HEK293T (cell line): ENCODE data around the gene ITSN1.
A peak's percentile ranks its signal among the peaks of the same experiment; 100 is the strongest.
"Not testable (repeated sequence)": the region's sequence is repeated elsewhere in the genome, so short reads cannot be mapped to it uniquely, and the experiment has no call there.

Experiments used
- CTCF ChIA-PET: fragments of 350-600 bp; formaldehyde crosslinking; extraction: SDS; loops from one replicate; lab custom pipeline; 2021; ENCODE audit warnings: antibody characterized with exemption, inconsistent platforms; lab: Yijun Ruan, JAX
- POLR2A ChIA-PET: fragments of 350-600 bp; formaldehyde crosslinking; extraction: SDS; loops from one replicate; lab custom pipeline; 2020; ENCODE audit warnings: antibody characterized with exemption, inconsistent platforms; lab: Yijun Ruan, JAX
- DNase-seq: peaks from one replicate; pipeline ENCODE4 v3.0.0; 2012; ENCODE audit warnings: mixed read lengths; ENCODE audit errors: extremely low spot score
- ARNT ChIP-seq: fragments of 450-650 bp; IDR thresholded peaks from 2 replicates; pipeline ENCODE4 v1.6.1; 2017; ENCODE audit warnings: mild to moderate bottlenecking
- BHLHE40 ChIP-seq: fragments of 450-650 bp; IDR thresholded peaks from 2 replicates; pipeline ENCODE4 v1.6.1; 2016; ENCODE audit warnings: mild to moderate bottlenecking, moderate library complexity, borderline replicate concordance
- CTBP1 ChIP-seq: fragments of 450-650 bp; IDR thresholded peaks from 2 replicates; pipeline ENCODE4 v1.6.1; 2016; ENCODE audit warnings: borderline replicate concordance
- ELF4 ChIP-seq: fragments of 450-650 bp; IDR thresholded peaks from 2 replicates; pipeline ENCODE4 v1.6.1; 2017; ENCODE audit warnings: antibody characterized with exemption
- FOXA1 ChIP-seq: fragments of 450-650 bp; IDR thresholded peaks from 2 replicates; pipeline ENCODE4 v1.6.1; 2016; ENCODE audit warnings: mild to moderate bottlenecking
- FOXK2 ChIP-seq: fragments of 450-650 bp; IDR thresholded peaks from 2 replicates; pipeline ENCODE4 v1.6.1; 2016; ENCODE audit warnings: mild to moderate bottlenecking
- FOXM1 ChIP-seq: fragments of 450-650 bp; IDR thresholded peaks from 2 replicates; pipeline ENCODE4 v1.6.1; 2017; ENCODE audit warnings: mild to moderate bottlenecking, borderline replicate concordance
- HDGF ChIP-seq: fragments of 450-650 bp; IDR thresholded peaks from 2 replicates; pipeline ENCODE4 v1.6.1; 2017; ENCODE audit warnings: antibody characterized with exemption, borderline replicate concordance
- L3MBTL2 ChIP-seq: fragments of 450-650 bp; conservative IDR thresholded peaks from 2 replicates; pipeline ENCODE4 v1.6.1; 2016; ENCODE audit warnings: mild to moderate bottlenecking
- LEF1 ChIP-seq: fragments of 450-650 bp; IDR thresholded peaks from 2 replicates; pipeline ENCODE4 v1.6.1; 2017; ENCODE audit warnings: mild to moderate bottlenecking, borderline replicate concordance
- NFRKB ChIP-seq: fragments of 450-650 bp; IDR thresholded peaks from 2 replicates; pipeline ENCODE4 v1.6.1; 2016; ENCODE audit warnings: mild to moderate bottlenecking, moderate library complexity
- PKNOX1 ChIP-seq: fragments of 450-650 bp; IDR thresholded peaks from 2 replicates; pipeline ENCODE4 v1.6.1; 2016
- SP1 ChIP-seq: fragments of 450-650 bp; IDR thresholded peaks from 2 replicates; pipeline ENCODE4 v1.6.1; 2017
- SUZ12 ChIP-seq: fragments of 450-650 bp; IDR thresholded peaks from 2 replicates; pipeline ENCODE4 v1.6.1; 2016; ENCODE audit warnings: mild to moderate bottlenecking
- TARDBP ChIP-seq: fragments of 450-650 bp; IDR thresholded peaks from 2 replicates; pipeline ENCODE4 v1.6.1; 2016
- ZNF384 ChIP-seq: fragments of 450-650 bp; IDR thresholded peaks from 2 replicates; pipeline ENCODE4 v1.6.1; 2016

ITSN1 gene

GRCh38 chr21:33915368-33916199 is 273.3 kb downstream of the ITSN1 start, which contains the start of gene ATP5PO:
Gene ATP5PO, minus strand, starts transcription at chr21:33915804. Its CDS starts 41 bp downstream, at chr21:33915763.
- POLR2A ChIA-PET = no interaction called here
- DNase-seq = peak; percentile 99
- TF ChIP-seq NFRKB = no peak
- TF ChIP-seq FOXA1 = no peak
- TF ChIP-seq CTBP1 = no peak; the same call in 1 of the 2 replicates
- TF ChIP-seq TARDBP = no peak
- TF ChIP-seq PKNOX1 = no peak
- no peak for TF ChIP-seq ZNF384
- no peak for TF ChIP-seq LEF1
- peak; percentile 37; the same call in 1 of the 2 replicates for TF ChIP-seq L3MBTL2
- TF ChIP-seq FOXK2 = no peak
- no peak for TF ChIP-seq FOXM1
- TF ChIP-seq ELF4 = peak; percentile 45; the same call in 1 of the 2 replicates
- TF ChIP-seq ARNT = no peak
- TF ChIP-seq SUZ12 = peak; percentile 51; the same call in 1 of the 2 replicates
- TF ChIP-seq HDGF = no peak
- no peak for TF ChIP-seq SP1
- TF ChIP-seq BHLHE40 = no peak
- CTCF ChIA-PET = interaction anchor here (1.3 kb wide), 1 partner anchor 8 kb away, joined by 5 read pairs; no protein-coding TSS in a partner anchor

DNA sequence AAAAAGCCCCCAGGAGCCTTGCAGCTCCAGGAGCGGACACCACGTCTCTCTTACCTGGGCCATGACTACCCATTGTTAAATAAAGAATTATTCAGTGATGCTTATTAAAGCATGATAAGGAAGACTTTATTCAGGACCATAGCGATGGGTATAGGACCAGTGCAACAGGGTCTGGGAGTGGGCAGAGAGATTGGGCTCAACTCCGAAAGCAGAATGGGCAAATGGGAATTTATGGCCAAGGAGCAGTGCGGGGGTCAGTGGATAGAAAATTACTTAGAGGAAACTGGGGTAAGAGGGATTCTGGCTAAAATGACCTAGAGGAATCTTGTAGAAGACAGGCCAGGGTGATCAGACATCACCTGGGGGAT is 273.9 kb downstream of the ITSN1 start:
- POLR2A ChIA-PET = no interaction called here
- TF ChIP-seq FOXK2 (no peak), L3MBTL2 (no peak), PKNOX1 (no peak), LEF1 (no peak), SUZ12 (no peak), CTBP1 (no peak), FOXM1 (no peak), ELF4 (no peak), ZNF384 (no peak), SP1 (no peak), TARDBP (no peak)
- DNase-seq = no peak
- CTCF ChIA-PET = no interaction called here

- TF ChIP-seq LEF1 (no peak), PKNOX1 (no peak), BHLHE40 (no peak), L3MBTL2 (no peak), NFRKB (no peak), FOXK2 (no peak), ELF4 (no peak), ZNF384 (no peak), CTBP1 (no peak), SP1 (no peak), FOXA1 (no peak), SUZ12 (no peak), HDGF (no peak), ARNT (no peak), FOXM1 (no peak), TARDBP (no peak)
- no peak for DNase-seq
- CTCF ChIA-PET = no interaction called here
- POLR2A ChIA-PET = no interaction called here
These were observed 275.1 kb downstream of the ITSN1 start for GRCh38 chr21:33917421-33917820.

DNA sequence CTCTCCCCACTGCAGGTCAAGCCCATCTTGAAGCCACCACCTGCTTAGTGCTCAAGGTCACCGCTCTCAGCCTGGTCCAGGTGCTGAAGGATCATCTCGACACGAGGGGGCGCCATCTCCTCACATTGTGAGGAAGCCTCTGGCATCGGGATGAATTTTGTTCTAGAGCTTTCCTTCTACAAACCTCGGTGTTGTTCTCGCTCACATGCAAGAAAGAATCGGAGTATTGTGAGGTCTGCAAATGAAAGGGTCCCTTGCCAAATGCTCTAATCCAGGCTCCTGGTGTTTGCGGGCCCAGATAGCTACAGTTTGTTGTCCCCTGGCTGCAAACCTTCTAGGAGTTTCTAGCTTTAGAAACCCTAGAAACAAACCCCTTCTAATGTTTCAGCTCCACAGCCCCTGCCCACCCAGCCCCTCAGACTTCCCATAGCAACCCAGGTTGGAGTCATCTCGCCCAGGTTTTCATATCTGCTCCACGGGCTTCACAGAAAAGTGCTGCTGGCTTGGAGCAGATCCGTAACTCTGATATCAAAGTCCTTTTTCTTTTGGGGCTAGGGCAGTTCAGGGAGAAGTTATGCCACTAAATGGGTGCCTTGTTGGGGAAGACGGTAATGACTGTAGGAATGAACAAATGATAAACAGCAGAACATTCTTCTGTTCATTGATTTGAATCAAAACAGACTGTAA is 281.9 kb downstream of the ITSN1 start:
- POLR2A ChIA-PET = interaction anchor here (1.0 to 1.5 kb wide), 2 partner anchors 9 to 209 kb away, joined by 3 to 4 read pairs; no protein-coding TSS in a partner anchor
- CTCF ChIA-PET = interaction anchor here (0.6 to 3.0 kb wide), 27 partner anchors 9 to 443 kb away, joined by 3 to 50 read pairs (median 4); partner anchors contain the start of genes MRPS6 and SLC5A3
- DNase-seq = peak; percentile 82
- no peak for TF ChIP-seq FOXM1
- TF ChIP-seq SUZ12 = no peak
- no peak for TF ChIP-seq SP1
- no peak for TF ChIP-seq ELF4
- no peak for TF ChIP-seq ARNT
- TF ChIP-seq FOXA1 = no peak
- no peak for TF ChIP-seq FOXK2
- TF ChIP-seq ZNF384 = no peak
- no peak for TF ChIP-seq PKNOX1

DNA sequence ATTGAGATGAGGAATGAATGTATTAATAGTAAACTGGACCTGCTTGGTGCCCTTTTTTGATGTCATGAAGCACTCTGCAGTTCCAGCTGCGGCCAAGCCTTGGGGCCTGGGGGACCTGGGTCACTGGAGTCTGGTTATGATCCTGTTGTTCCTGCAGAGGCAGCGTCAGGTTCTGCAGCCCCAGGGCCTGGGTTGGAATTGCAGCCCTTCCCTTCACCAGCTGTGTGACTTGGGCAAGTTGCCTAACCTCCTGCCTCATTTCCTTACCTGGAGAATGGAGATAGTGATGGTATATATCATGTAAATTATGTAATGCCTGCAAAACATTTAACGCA is 282.4 kb downstream of the ITSN1 start:
- ChIA-PET POLR2A (no interaction called here), CTCF (interaction anchor here (0.8 to 3.0 kb wide), 21 partner anchors 9 to 436 kb away, joined by 3 to 50 read pairs (median 5); partner anchors contain the start of genes MRPS6 and SLC5A3)
- DNase-seq = no peak
- TF ChIP-seq SP1 (no peak), LEF1 (no peak), FOXM1 (no peak), PKNOX1 (no peak), CTBP1 (no peak), NFRKB (no peak), ARNT (no peak)

DNA sequence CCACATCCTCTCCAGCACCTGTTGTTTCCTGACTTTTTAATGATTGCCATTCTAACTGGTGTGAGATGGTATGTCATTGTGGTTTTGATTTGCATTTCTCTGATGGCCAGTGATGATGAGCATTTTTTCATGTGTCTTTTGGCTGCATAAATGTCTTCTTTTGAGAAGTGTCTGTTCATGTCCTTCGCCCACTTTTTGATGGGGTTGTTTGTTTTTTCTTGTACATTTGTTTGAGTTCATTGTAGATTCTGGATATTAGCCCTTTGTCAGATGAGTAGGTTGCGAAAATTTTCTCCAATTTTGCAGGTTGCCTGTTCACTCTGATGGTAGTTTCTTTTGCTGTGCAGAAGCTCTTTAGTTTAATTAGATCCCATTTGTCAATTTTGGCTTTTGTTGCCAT is 283.9 kb downstream of the ITSN1 start:
- POLR2A ChIA-PET, CTCF ChIA-PET, DNase-seq: not testable (repeated sequence)

- DNase-seq, CTCF ChIA-PET: not testable (repeated sequence)
- POLR2A ChIA-PET = interaction anchor here (0.9 to 1.0 kb wide), 2 partner anchors 17 to 21 kb away, joined by 3 to 4 read pairs; no protein-coding TSS in a partner anchor
These were observed 288.9 kb downstream of the ITSN1 start for GRCh38 chr21:33931052-33931798.
